ENCODE results near the gene MSRB2. TPM values are rescaled to one million over a fixed set of nuclear protein-coding genes. Genes with fewer than 3 reads are reported as not detected.
"Not testable (repeated sequence)": the region's sequence is repeated elsewhere in the genome, so short reads cannot be mapped to it uniquely, and the experiment has no call there.

The MSRB2 gene
- total RNA-seq, 2 donors from 2014 or later: 4.9 to 6.3 TPM

GRCh38 chr10:23058366-23058765, 37.0 kb upstream of the MSRB2 start:
- 29 to 52% methylated on average over 3 of the region's 3 CpGs for WGBS, 2 donors
- intact Hi-C loops (cut with DNase I): no loop called here
- Histone ChIP-seq H3K4me3 (no peak overlapping the region), H3K27ac (no peak overlapping the region), H3K4me1 (peaks cover 14% of the 10 kb centered on the region), H3K9me3 (no peaks in the 10 kb centered on the region), H3K27me3 (no peaks in the 10 kb centered on the region), H3K36me3 (replicated peaks in 1 of 2; ENCODE audit: insufficient read depth in 1 of 2, low read depth in 2 of 2) (no peaks in the 10 kb centered on the region)
- no peak for ATAC-seq
- DNase-seq: no peak
- TF ChIP-seq, protein P1, sequence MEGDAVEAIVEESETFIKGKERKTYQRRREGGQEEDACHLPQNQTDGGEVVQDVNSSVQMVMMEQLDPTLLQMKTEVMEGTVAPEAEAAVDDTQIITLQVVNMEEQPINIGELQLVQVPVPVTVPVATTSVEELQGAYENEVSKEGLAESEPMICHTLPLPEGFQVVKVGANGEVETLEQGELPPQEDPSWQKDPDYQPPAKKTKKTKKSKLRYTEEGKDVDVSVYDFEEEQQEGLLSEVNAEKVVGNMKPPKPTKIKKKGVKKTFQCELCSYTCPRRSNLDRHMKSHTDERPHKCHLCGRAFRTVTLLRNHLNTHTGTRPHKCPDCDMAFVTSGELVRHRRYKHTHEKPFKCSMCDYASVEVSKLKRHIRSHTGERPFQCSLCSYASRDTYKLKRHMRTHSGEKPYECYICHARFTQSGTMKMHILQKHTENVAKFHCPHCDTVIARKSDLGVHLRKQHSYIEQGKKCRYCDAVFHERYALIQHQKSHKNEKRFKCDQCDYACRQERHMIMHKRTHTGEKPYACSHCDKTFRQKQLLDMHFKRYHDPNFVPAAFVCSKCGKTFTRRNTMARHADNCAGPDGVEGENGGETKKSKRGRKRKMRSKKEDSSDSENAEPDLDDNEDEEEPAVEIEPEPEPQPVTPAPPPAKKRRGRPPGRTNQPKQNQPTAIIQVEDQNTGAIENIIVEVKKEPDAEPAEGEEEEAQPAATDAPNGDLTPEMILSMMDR (IDR thresholded peaks at IDR 0.05): no peak
- no peak for TF ChIP-seq POLR2A (IDR thresholded peaks at IDR 0.05)

DNA sequence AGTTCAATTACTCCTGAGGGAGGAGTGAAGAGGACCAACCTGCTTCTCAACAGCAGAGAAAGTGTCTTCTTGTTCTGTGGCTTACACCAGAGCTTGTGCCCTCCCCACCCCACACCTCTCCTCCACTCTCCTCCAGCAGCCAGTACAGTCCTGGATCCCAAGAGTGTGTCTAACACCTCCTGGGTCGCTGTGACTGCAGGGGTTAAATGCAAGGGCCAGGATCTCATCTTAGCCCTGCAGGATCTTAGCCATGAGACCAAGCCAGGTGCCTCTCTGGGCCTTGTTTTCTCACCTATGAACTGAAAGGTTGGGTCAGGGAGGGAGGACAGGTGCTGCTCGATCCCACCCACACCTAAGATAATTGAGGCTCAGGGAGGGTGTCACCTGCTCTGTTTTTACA, 34.5 kb upstream of the MSRB2 start:
- H3K27me3 ChIP-seq: no peaks in the 10 kb centered on the region
- DNase-seq (peak in 2 of 4 donors; percentile 14 to 43), ATAC-seq (no peak)
- H3K27ac ChIP-seq: no peak overlapping the region
- H3K36me3 ChIP-seq (replicated peaks in 1 of 2; ENCODE audit: insufficient read depth in 1 of 2, low read depth in 2 of 2): no peaks in the 10 kb centered on the region
- intact Hi-C loops (cut with DNase I): no loop called here
- WGBS, 2 donors: 25 to 38% methylated on average over 1 to 2 of the region's 2 CpGs
- H3K4me1 ChIP-seq: peaks cover 29% of the 10 kb centered on the region
- no peak overlapping the region for H3K4me3 ChIP-seq
- TF ChIP-seq, protein P1 (IDR thresholded peaks at IDR 0.05): no peak
- no peak for TF ChIP-seq POLR2A (IDR thresholded peaks at IDR 0.05)
- H3K9me3 ChIP-seq: no peaks in the 10 kb centered on the region

GRCh38 chr10:23063045-23063972, 32.1 kb upstream of the MSRB2 start:
- Histone ChIP-seq H3K27me3 (no peaks in the 10 kb centered on the region), H3K27ac (no peak overlapping the region), H3K9me3 (no peaks in the 10 kb centered on the region), H3K36me3 (replicated peaks in 1 of 2; ENCODE audit: insufficient read depth in 1 of 2, low read depth in 2 of 2) (no peaks in the 10 kb centered on the region), H3K4me1 (peaks cover 31% of the 10 kb centered on the region), H3K4me3 (no peak overlapping the region)
- 81 to 84% methylated on average over 20 of the region's 20 CpGs for WGBS, 2 donors
- DNase-seq (no peak), ATAC-seq (no peak)
- TF ChIP-seq POLR2A (IDR thresholded peaks at IDR 0.05): no peak
- intact Hi-C loops (cut with DNase I): no loop called here

GRCh38 chr10:23063973-23064812, 31.2 kb upstream of the MSRB2 start:
- DNase-seq (no peak), ATAC-seq (no peak)
- no peaks in the 10 kb centered on the region for H3K36me3 ChIP-seq (replicated peaks in 1 of 2; ENCODE audit: insufficient read depth in 1 of 2, low read depth in 2 of 2)
- peaks cover 31% of the 10 kb centered on the region for H3K4me1 ChIP-seq
- H3K27me3 ChIP-seq: no peaks in the 10 kb centered on the region
- 87 to 94% methylated on average over 20 of the region's 20 CpGs for WGBS, 2 donors
- H3K9me3 ChIP-seq: no peaks in the 10 kb centered on the region
- TF ChIP-seq, protein P1 (IDR thresholded peaks at IDR 0.05): no peak
- intact Hi-C loops (cut with DNase I): no loop called here
- H3K27ac ChIP-seq: no peak overlapping the region
- H3K4me3 ChIP-seq: no peak overlapping the region

DNA sequence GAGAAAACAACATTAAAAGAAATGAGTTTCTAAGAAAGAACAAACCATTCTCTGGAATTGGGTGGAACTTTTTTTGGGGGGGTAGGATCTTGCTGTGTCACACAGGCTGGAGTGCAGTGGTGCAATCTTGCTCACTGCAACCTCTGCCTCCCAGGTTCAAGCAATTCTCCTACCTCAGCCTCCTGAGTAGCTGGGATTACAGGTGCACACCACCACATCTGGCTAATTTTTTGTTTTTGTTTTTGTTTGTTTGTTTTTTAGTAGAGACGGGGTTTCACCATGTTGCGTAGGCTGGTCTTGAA, 30.6 kb upstream of the MSRB2 start:
- ATAC-seq; H3K36me3 ChIP-seq (replicated peaks in 1 of 2; ENCODE audit: insufficient read depth in 1 of 2, low read depth in 2 of 2); H3K4me3 ChIP-seq; intact Hi-C loops (cut with DNase I); H3K9me3 ChIP-seq; DNase-seq; H3K27me3 ChIP-seq: not testable (repeated sequence)
- 77 to 88% methylated on average over 2 of the region's 2 CpGs for whole genome bisulfite sequencing, 2 donors
- Histone ChIP-seq H3K4me1 (peaks cover 31% of the 10 kb centered on the region), H3K27ac (peak overlapping the region in 3 of 4 donors; percentile 52 to 81 (median 68))
